ENCODE data around the gene DUOXA2.

GRCh38 chr15:45114076-45114750 is at the start of gene DUOXA2, which contains the start of gene DUOX2:
- TF ChIP-seq CSDC2 (CRISPR knock-in tag; IDR thresholded peaks at IDR 0.05) (no peak), TOX (CRISPR knock-in tag; IDR thresholded peaks at IDR 0.05; ENCODE audit: borderline replicate concordance) (no peak), ZFP3 (CRISPR knock-in tag; IDR thresholded peaks at IDR 0.05) (no peak), SNAI2 (CRISPR knock-in tag; IDR thresholded peaks at IDR 0.05) (no peak), TCF4 (CRISPR knock-in tag; IDR thresholded peaks at IDR 0.05; ENCODE audit: borderline replicate concordance) (no peak), PATZ1 (CRISPR knock-in tag; IDR thresholded peaks at IDR 0.05; ENCODE audit: borderline replicate concordance) (no peak)

Measured in SK-N-SH treated with all-trans-retinoic acid at 6 μM for 48 hours (cell line).